H9 (cell line): Measurements from ENCODE around the gene IFI27L1. TPM values are rescaled to one million over a fixed set of nuclear protein-coding genes. Genes with fewer than 3 reads are reported as not detected.

ENCODE experiments used
- DNase-seq: peaks from one replicate; pipeline ENCODE4 v3.0.0-alpha.2; 2017
- H2AFZ ChIP-seq: one replicate; pipeline ENCODE4 v1.6.1; 2013; ENCODE audit warnings: mild to moderate bottlenecking, low read length, control low read depth, moderate library complexity
- H2AK5ac ChIP-seq: 2 replicates; pipeline ENCODE4 v1.6.1; 2013; ENCODE audit warnings: low read length, control low read depth, mixed read lengths; ENCODE audit not compliant: insufficient read length
- H2BK120ac ChIP-seq: one replicate; pipeline ENCODE4 v1.6.1; 2013; ENCODE audit warnings: low read depth, mild to moderate bottlenecking, low read length, control low read depth, inconsistent platforms; ENCODE audit not compliant: poor library complexity, severe bottlenecking
- H2BK12ac ChIP-seq: 2 replicates; pipeline ENCODE4 v1.6.1; 2013; ENCODE audit warnings: low read length, control low read depth, mixed read lengths, low read depth; ENCODE audit not compliant: insufficient read length
- H2BK15ac ChIP-seq: 2 replicates; pipeline ENCODE4 v1.6.1; 2013; ENCODE audit warnings: low read depth, low read length, control low read depth
- H2BK20ac ChIP-seq: one replicate; pipeline ENCODE4 v1.6.1; 2013; ENCODE audit warnings: low read depth, mild to moderate bottlenecking, low read length, control low read depth, inconsistent platforms; ENCODE audit not compliant: poor library complexity, severe bottlenecking
- H2BK5ac ChIP-seq: 2 replicates; pipeline ENCODE4 v1.6.1; 2013; ENCODE audit warnings: low read length, control low read depth, mixed read lengths; ENCODE audit not compliant: insufficient read length
- H3K14ac ChIP-seq: 2 replicates; pipeline ENCODE4 v1.6.1; 2013; ENCODE audit warnings: low read length, control low read depth; ENCODE audit not compliant: insufficient read depth
- H3K18ac ChIP-seq: 2 replicates; pipeline ENCODE4 v1.6.1; 2013; ENCODE audit warnings: low read depth, mild to moderate bottlenecking, mixed read lengths, low read length, control low read depth; ENCODE audit not compliant: insufficient read length
- H3K23ac ChIP-seq: 2 replicates; pipeline ENCODE4 v1.6.1; 2013; ENCODE audit warnings: low read length, control low read depth, mixed read lengths, low read depth; ENCODE audit not compliant: insufficient read length
- H3K23me2 ChIP-seq: 2 replicates; pipeline ENCODE4 v1.6.1; 2013; ENCODE audit warnings: low read depth, mild to moderate bottlenecking, mixed read lengths, low read length, control low read depth; ENCODE audit not compliant: insufficient read length, poor library complexity, severe bottlenecking
- H3K27ac ChIP-seq: 2 replicates; pipeline ENCODE4 v1.5.1; 2013; ENCODE audit warnings: low read length, control low read depth, mixed read lengths, low read depth; ENCODE audit not compliant: insufficient read length
- H3K27me3 ChIP-seq: 2 replicates; pipeline ENCODE4 v1.6.1; 2013; ENCODE audit warnings: low read length, control low read depth, inconsistent platforms; ENCODE audit not compliant: insufficient read depth
- H3K4ac ChIP-seq: 2 replicates; pipeline ENCODE4 v1.6.1; 2013; ENCODE audit warnings: low read depth, mild to moderate bottlenecking, control low read depth, inconsistent platforms, low read length, moderate library complexity
- H3K4me1 ChIP-seq: 2 replicates; pipeline ENCODE4 v1.6.1; 2013; ENCODE audit warnings: low read length, control low read depth, inconsistent platforms; ENCODE audit not compliant: insufficient read depth
- H3K4me2 ChIP-seq: 2 replicates; pipeline ENCODE4 v1.6.1; 2013; ENCODE audit warnings: low read length, control low read depth, mixed read lengths; ENCODE audit not compliant: insufficient read length, insufficient read depth
- H3K56ac ChIP-seq: 2 replicates; pipeline ENCODE4 v1.6.1; 2013; ENCODE audit warnings: low read depth, mild to moderate bottlenecking, mixed read lengths, low read length, control low read depth; ENCODE audit not compliant: insufficient read length
- H3K79me1 ChIP-seq: 2 replicates; pipeline ENCODE4 v1.6.1; 2013; ENCODE audit warnings: low read depth, mild to moderate bottlenecking, moderate library complexity, low read length, control low read depth, inconsistent platforms; ENCODE audit not compliant: insufficient read depth, poor library complexity, severe bottlenecking
- H3K79me2 ChIP-seq: 2 replicates; pipeline ENCODE4 v1.6.1; 2013; ENCODE audit warnings: low read length, control low read depth, inconsistent platforms; ENCODE audit not compliant: insufficient read depth
- H3K9ac ChIP-seq: 2 replicates; pipeline ENCODE4 v1.6.1; 2013; ENCODE audit warnings: low read length, control low read depth, mixed read lengths; ENCODE audit not compliant: insufficient read length; ENCODE audit errors: extremely low read depth
- H3K9me3 ChIP-seq: one replicate; pipeline ENCODE4 v1.6.1; 2013; ENCODE audit warnings: low read depth, low read length, inconsistent platforms; ENCODE audit not compliant: control insufficient read depth
- H3T11ph ChIP-seq: one replicate; pipeline ENCODE4 v1.6.1; 2013; ENCODE audit warnings: mild to moderate bottlenecking, low read length, control low read depth, inconsistent platforms
- H4K20me1 ChIP-seq: one replicate; pipeline ENCODE4 v1.6.1; 2013; ENCODE audit not compliant: control insufficient read depth, insufficient read length, insufficient read depth
- H4K5ac ChIP-seq: 2 replicates; pipeline ENCODE4 v1.6.1; 2013; ENCODE audit warnings: low read depth, mild to moderate bottlenecking, mixed read lengths, low read length, control low read depth; ENCODE audit not compliant: insufficient read length
- H4K8ac ChIP-seq: replicated peaks from 2 replicates; pipeline ENCODE4 v1.6.1; 2013; ENCODE audit warnings: low read length, control low read depth, mixed read lengths, low read depth; ENCODE audit not compliant: insufficient read length
- H4K91ac ChIP-seq: 2 replicates; pipeline ENCODE4 v1.6.1; 2013; ENCODE audit warnings: low read depth, mild to moderate bottlenecking, moderate library complexity, mixed read lengths, low read length, control low read depth; ENCODE audit not compliant: insufficient read length
- H3K27ac Mint-ChIP-seq, 3 experiments: 2 replicates in 2 of 3; 3 replicates in 1 of 3; pipeline ENCODE4 v1.8.0; 2020 to 2021; ENCODE audit warnings: mixed read lengths in 3 of 3, mild to moderate bottlenecking in 1 of 3, moderate library complexity in 1 of 3
- H3K27me3 Mint-ChIP-seq: 2 replicates; pipeline ENCODE4 v1.8.0; 2021; ENCODE audit warnings: low read depth, mild to moderate bottlenecking, moderate library complexity, mixed read lengths
- H3K36me3 Mint-ChIP-seq, 3 experiments: 2 replicates in 2 of 3; 3 replicates in 1 of 3; pipeline ENCODE4 v1.8.0; 2020 to 2021; ENCODE audit warnings: low read depth in 3 of 3, mixed read lengths in 3 of 3; ENCODE audit not compliant: insufficient read depth in 1 of 3
- H3K4me1 Mint-ChIP-seq, 2 experiments: 2 replicates each; pipeline ENCODE4 v1.8.0; 2020; ENCODE audit warnings: mixed read lengths in 2 of 2
- H3K4me3 Mint-ChIP-seq, 2 experiments: 2 replicates in 1 of 2; 3 replicates in 1 of 2; pipeline ENCODE4 v1.8.0; 2020 to 2021; ENCODE audit warnings: mild to moderate bottlenecking in 2 of 2, mixed read lengths in 2 of 2, moderate library complexity in 1 of 2
- H3K9me3 Mint-ChIP-seq, 2 experiments: 2 replicates in 1 of 2; 3 replicates in 1 of 2; pipeline ENCODE4 v1.8.0; 2020; ENCODE audit warnings: mild to moderate bottlenecking in 2 of 2, mixed read lengths in 2 of 2, moderate library complexity in 1 of 2
- WGBS: extraction: QIAGEN DNeasy Blood & Tissue Kit; methylation state at CpG from one replicate; pipeline ENCODE4 v1.1.7; 2013; ENCODE audit warnings: missing lambda C conversion rate, low lambda C conversion rate, mixed read lengths; ENCODE audit not compliant: insufficient read length; ENCODE audit errors: extremely low coverage; 5-methylcytosine and 5-hydroxymethylcytosine counted together
- total RNA-seq: library from RNA; stranded (reverse); gene quantifications from 2 replicates; pipeline ENCODE4 v1.2.1, GENCODE V29; 2021
- TF ChIP-seq, protein P1 (sequence below): fragments of 200-600 bp; sonication (generic); conservative IDR thresholded peaks from 3 replicates; pipeline ENCODE4 v1.8.0; 2021; ENCODE audit warnings: antibody characterized with exemption, mild to moderate bottlenecking

IFI27L1 gene
- total RNA-seq, 1 experiment from 2014 or later: 27.4 TPM

DNA sequence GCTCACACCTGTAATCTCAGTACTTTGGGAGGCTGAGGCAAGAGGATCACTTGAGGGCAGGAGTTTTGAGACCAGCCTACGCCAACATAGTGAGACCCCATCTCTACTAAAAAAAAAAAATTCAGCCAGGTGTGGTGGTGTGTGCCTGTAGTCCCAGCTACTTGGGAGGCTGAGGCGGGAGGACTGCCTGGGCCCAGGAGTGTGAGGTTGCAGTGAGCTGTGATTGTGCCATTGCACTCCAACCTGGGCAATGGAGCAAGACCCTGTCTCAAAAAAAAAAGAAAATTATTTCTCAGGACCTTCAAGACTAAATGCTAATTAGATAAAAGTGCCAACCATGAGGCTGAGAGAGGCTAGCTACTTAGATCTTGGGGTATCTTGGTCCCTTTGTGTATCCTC is 31.5 kb upstream of the IFI27L1 start:
- no peak overlapping the region for H2AFZ ChIP-seq
- H3K9me3 ChIP-seq: no peaks in the 10 kb centered on the region
- Mint-ChIP-seq H3K27ac (no peak overlapping the region), H3K9me3 (no peaks in the 10 kb centered on the region), H3K4me3 (no peak overlapping the region), H3K27me3 (no peaks in the 10 kb centered on the region), H3K36me3 (peaks cover 28 to 79% (median 64%) of the 10 kb centered on the region in 3 experiments; a peak in 6 of 7 replicates), H3K4me1 (peaks cover 15 to 18% of the 10 kb centered on the region in 2 experiments)
- no peaks in the 10 kb centered on the region for H3K79me2 ChIP-seq
- WGBS: no CpG with 5 or more reads among the region's 2 CpGs
- H3K18ac ChIP-seq: no peak overlapping the region
- H3K4me2 ChIP-seq: no peak overlapping the region
- no peak overlapping the region for H3K23ac ChIP-seq
- no peaks in the 10 kb centered on the region for H3K23me2 ChIP-seq
- no peak overlapping the region for H3K14ac ChIP-seq
- no peak overlapping the region for H4K5ac ChIP-seq
- H2AK5ac ChIP-seq: no peak overlapping the region
- H2BK20ac ChIP-seq: no peak overlapping the region
- no peak overlapping the region for H2BK120ac ChIP-seq
- H3T11ph ChIP-seq: no peak overlapping the region
- no peak overlapping the region for H3K4ac ChIP-seq
- H3K27ac ChIP-seq: no peak overlapping the region
- H3K4me1 ChIP-seq: no peaks in the 10 kb centered on the region; the same call in 1 of the 2 replicates
- H4K91ac ChIP-seq: no peak overlapping the region
- H2BK5ac ChIP-seq: no peak overlapping the region
- H3K27me3 ChIP-seq: no peaks in the 10 kb centered on the region
- no peaks in the 10 kb centered on the region for H4K20me1 ChIP-seq
- no peak overlapping the region for H4K8ac ChIP-seq
- H3K79me1 ChIP-seq: no peaks in the 10 kb centered on the region
- no peak overlapping the region for H2BK15ac ChIP-seq
- no peak overlapping the region for H3K56ac ChIP-seq
- DNase-seq: no peak
- no peak overlapping the region for H3K9ac ChIP-seq
- TF ChIP-seq, protein P1, sequence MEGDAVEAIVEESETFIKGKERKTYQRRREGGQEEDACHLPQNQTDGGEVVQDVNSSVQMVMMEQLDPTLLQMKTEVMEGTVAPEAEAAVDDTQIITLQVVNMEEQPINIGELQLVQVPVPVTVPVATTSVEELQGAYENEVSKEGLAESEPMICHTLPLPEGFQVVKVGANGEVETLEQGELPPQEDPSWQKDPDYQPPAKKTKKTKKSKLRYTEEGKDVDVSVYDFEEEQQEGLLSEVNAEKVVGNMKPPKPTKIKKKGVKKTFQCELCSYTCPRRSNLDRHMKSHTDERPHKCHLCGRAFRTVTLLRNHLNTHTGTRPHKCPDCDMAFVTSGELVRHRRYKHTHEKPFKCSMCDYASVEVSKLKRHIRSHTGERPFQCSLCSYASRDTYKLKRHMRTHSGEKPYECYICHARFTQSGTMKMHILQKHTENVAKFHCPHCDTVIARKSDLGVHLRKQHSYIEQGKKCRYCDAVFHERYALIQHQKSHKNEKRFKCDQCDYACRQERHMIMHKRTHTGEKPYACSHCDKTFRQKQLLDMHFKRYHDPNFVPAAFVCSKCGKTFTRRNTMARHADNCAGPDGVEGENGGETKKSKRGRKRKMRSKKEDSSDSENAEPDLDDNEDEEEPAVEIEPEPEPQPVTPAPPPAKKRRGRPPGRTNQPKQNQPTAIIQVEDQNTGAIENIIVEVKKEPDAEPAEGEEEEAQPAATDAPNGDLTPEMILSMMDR: no peak
- no peak overlapping the region for H2BK12ac ChIP-seq
